HEK293T (cell line): ENCODE data around the gene TBC1D8.

Source experiments
- ARNT ChIP-seq: fragments of 450-650 bp; IDR thresholded peaks from 2 replicates; pipeline ENCODE4 v1.6.1; 2017; ENCODE audit warnings: mild to moderate bottlenecking
- BHLHE40 ChIP-seq: fragments of 450-650 bp; IDR thresholded peaks from 2 replicates; pipeline ENCODE4 v1.6.1; 2016; ENCODE audit warnings: mild to moderate bottlenecking, moderate library complexity, borderline replicate concordance
- CTBP1 ChIP-seq: fragments of 450-650 bp; IDR thresholded peaks from 2 replicates; pipeline ENCODE4 v1.6.1; 2016; ENCODE audit warnings: borderline replicate concordance
- ELF4 ChIP-seq: fragments of 450-650 bp; IDR thresholded peaks from 2 replicates; pipeline ENCODE4 v1.6.1; 2017; ENCODE audit warnings: antibody characterized with exemption
- FOXA1 ChIP-seq: fragments of 450-650 bp; IDR thresholded peaks from 2 replicates; pipeline ENCODE4 v1.6.1; 2016; ENCODE audit warnings: mild to moderate bottlenecking
- FOXK2 ChIP-seq: fragments of 450-650 bp; IDR thresholded peaks from 2 replicates; pipeline ENCODE4 v1.6.1; 2016; ENCODE audit warnings: mild to moderate bottlenecking
- FOXM1 ChIP-seq: fragments of 450-650 bp; IDR thresholded peaks from 2 replicates; pipeline ENCODE4 v1.6.1; 2017; ENCODE audit warnings: mild to moderate bottlenecking, borderline replicate concordance
- HDGF ChIP-seq: fragments of 450-650 bp; IDR thresholded peaks from 2 replicates; pipeline ENCODE4 v1.6.1; 2017; ENCODE audit warnings: antibody characterized with exemption, borderline replicate concordance
- LEF1 ChIP-seq: fragments of 450-650 bp; IDR thresholded peaks from 2 replicates; pipeline ENCODE4 v1.6.1; 2017; ENCODE audit warnings: mild to moderate bottlenecking, borderline replicate concordance
- NFRKB ChIP-seq: fragments of 450-650 bp; IDR thresholded peaks from 2 replicates; pipeline ENCODE4 v1.6.1; 2016; ENCODE audit warnings: mild to moderate bottlenecking, moderate library complexity
- PKNOX1 ChIP-seq: fragments of 450-650 bp; IDR thresholded peaks from 2 replicates; pipeline ENCODE4 v1.6.1; 2016
- SP1 ChIP-seq: fragments of 450-650 bp; IDR thresholded peaks from 2 replicates; pipeline ENCODE4 v1.6.1; 2017
- TARDBP ChIP-seq: fragments of 450-650 bp; IDR thresholded peaks from 2 replicates; pipeline ENCODE4 v1.6.1; 2016
- ZNF384 ChIP-seq: fragments of 450-650 bp; IDR thresholded peaks from 2 replicates; pipeline ENCODE4 v1.6.1; 2016

GRCh38 chr2:100969998-100970397 lies 181.2 kb downstream of the TBC1D8 start:
- no peak for TF ChIP-seq TARDBP
- TF ChIP-seq SP1 = no peak
- TF ChIP-seq NFRKB = no peak
- no peak for TF ChIP-seq ARNT
- no peak for TF ChIP-seq BHLHE40
- TF ChIP-seq CTBP1 = no peak
- no peak for TF ChIP-seq FOXA1
- no peak for TF ChIP-seq PKNOX1
- no peak for TF ChIP-seq LEF1
- no peak for TF ChIP-seq FOXM1
- no peak for TF ChIP-seq FOXK2
- TF ChIP-seq ZNF384 = no peak
- TF ChIP-seq ELF4 = no peak
- TF ChIP-seq HDGF = no peak
